IPS DF 6.9 (cell line): ENCODE data around the gene NRXN2.

Experiments used
- DNase-seq: peaks from one replicate; pipeline ENCODE4 v3.0.0-alpha.2; 2013; ENCODE audit warnings: low read depth, low spot score
- H3K27ac ChIP-seq: one replicate; pipeline ENCODE4 v1.5.1; 2013; ENCODE audit warnings: low read length, control low read depth
- H3K27me3 ChIP-seq: 2 replicates; pipeline ENCODE4 v1.6.1; 2013; ENCODE audit warnings: mild to moderate bottlenecking, low read length; ENCODE audit not compliant: control insufficient read depth, insufficient read depth
- H3K36me3 ChIP-seq: 2 replicates; pipeline ENCODE4 v1.6.1; 2013; ENCODE audit warnings: low read length; ENCODE audit not compliant: control insufficient read depth, insufficient read depth
- H3K4me1 ChIP-seq: 2 replicates; pipeline ENCODE4 v1.6.1; 2013; ENCODE audit warnings: low read length; ENCODE audit not compliant: control insufficient read depth, insufficient read depth
- H3K4me3 ChIP-seq: 2 replicates; pipeline ENCODE4 v1.5.1; 2013; ENCODE audit warnings: mild to moderate bottlenecking, low read length
- H3K9me3 ChIP-seq: 2 replicates; pipeline ENCODE4 v1.6.1; 2013; ENCODE audit warnings: low read length, inconsistent platforms; ENCODE audit not compliant: control insufficient read depth, insufficient read depth
- WGBS: extraction: QIAGEN DNeasy Blood & Tissue Kit; methylation state at CpG from one replicate; pipeline ENCODE4 v1.1.7; 2013; ENCODE audit warnings: mixed read lengths, missing lambda C conversion rate; ENCODE audit not compliant: insufficient read length, insufficient coverage; 5-methylcytosine and 5-hydroxymethylcytosine counted together

Gene NRXN2

DNA sequence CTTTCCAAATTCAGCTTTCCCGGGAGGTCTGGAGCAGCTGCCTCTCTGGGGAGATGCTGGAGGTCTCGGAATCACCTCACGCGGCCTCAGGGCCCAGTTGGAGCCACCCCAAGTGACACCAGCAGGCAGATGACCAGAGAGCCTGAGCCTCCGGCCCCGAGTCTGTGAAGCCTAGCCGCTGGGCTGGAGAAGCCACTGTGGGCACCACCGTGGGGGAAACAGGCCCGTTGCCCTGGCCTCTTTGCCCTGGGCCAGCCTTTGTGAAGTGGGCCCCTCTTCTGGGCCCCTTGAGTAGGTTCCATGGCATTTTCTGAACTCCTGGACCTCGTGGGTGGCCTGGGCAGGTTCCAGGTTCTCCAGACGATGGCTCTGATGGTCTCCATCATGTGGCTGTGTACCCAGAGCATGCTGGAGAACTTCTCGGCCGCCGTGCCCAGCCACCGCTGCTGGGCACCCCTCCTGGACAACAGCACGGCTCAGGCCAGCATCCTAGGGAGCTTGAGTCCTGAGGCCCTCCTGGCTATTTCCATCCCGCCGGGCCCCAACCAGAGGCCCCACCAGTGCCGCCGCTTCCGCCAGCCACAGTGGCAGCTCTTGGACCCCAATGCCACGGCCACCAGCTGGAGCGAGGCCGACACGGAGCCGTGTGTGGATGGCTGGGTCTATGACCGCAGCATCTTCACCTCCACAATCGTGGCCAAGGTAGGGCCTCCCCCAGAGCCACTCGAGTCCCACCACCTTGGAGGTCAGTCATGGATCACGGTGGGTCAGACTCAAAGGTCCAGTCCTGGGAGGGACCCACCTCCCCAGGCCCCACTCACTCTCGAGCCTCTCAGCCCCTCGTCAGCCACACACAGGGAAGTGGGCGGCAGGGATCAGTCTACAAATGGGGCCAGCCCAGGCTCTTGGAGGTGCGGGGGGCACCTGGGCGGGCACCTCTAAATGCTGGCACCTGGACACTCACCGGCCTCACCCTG, 131.5 kb downstream of the NRXN2 start:
- no CpG with 5 or more reads among the region's 36 CpGs for WGBS
- Histone ChIP-seq H3K27me3 (no peaks in the 10 kb centered on the region), H3K4me3 (no peak overlapping the region), H3K4me1 (no peaks in the 10 kb centered on the region), H3K9me3 (no peaks in the 10 kb centered on the region), H3K36me3 (no peaks in the 10 kb centered on the region; the same call in 1 of the 2 replicates), H3K27ac (no peak overlapping the region)
- no peak for DNase-seq

GRCh38 chr11:64590763-64591221, 132.2 kb downstream of the NRXN2 start, which contains the start of gene SLC22A12:
Gene SLC22A12, plus strand, starts transcription at chr11:64591220. Its CDS starts 337 bp downstream, at chr11:64591557.
- Histone ChIP-seq H3K27ac (no peak within 1 kb of the TSS), H3K36me3 (no peaks in the 10 kb centered on the region; the same call in 1 of the 2 replicates), H3K27me3 (no peaks in the 10 kb centered on the region), H3K9me3 (no peaks in the 10 kb centered on the region), H3K4me3 (no peak within 1 kb of the TSS), H3K4me1 (no peaks in the 10 kb centered on the region)
- DNase-seq: no peak
- WGBS: no CpG with 5 or more reads among the region's 14 CpGs

DNA sequence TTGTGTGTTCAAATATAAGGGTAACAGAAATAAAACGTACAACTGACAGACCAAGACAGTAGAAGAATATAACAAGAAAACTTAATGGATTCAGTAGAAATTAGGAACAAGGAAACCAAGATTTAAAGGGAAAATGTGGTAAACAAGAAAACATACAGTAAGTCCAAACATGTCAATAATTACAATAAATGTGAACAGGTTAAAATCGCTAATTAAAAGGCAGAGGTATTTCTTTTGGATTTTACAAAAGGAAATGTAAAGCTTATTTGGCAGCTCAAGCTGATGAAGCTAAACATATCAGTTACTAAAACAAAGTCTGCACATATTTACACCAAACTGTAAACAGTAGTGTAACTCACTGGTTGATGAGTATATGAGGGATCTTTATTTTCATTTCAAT, 134.3 kb downstream of the NRXN2 start:
- no peaks in the 10 kb centered on the region for H3K9me3 ChIP-seq
- H3K27ac ChIP-seq: no peak overlapping the region
- no CpG with 5 or more reads among the region's 2 CpGs for WGBS
- H3K36me3 ChIP-seq: no peaks in the 10 kb centered on the region; the same call in 1 of the 2 replicates
- H3K27me3 ChIP-seq: no peaks in the 10 kb centered on the region
- H3K4me3 ChIP-seq: no peak overlapping the region
- DNase-seq: no peak
- no peaks in the 10 kb centered on the region for H3K4me1 ChIP-seq

DNA sequence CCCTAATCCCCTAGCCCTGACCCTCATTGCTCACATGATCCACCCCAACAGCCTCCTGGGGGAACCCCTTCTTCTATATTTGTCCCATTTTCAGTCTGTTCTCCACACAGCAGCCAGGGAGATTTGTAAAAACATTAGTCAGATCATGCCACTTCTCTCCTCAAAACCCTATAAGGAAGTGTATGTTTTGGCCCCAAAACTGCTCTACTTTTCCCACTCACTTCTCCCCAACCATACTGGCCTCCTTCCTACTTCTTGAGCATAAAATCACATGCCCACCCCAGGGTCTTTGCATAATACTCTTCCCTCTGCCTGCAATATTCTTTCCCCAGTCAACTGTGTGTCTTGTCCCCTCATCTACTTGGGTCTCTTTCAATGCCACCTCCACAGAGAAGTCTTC, 136.6 kb downstream of the NRXN2 start:
- Histone ChIP-seq H3K4me3 (no peak overlapping the region), H3K4me1 (no peaks in the 10 kb centered on the region; the same call in 1 of the 2 replicates), H3K27ac (no peak overlapping the region), H3K9me3 (no peaks in the 10 kb centered on the region), H3K36me3 (no peaks in the 10 kb centered on the region), H3K27me3 (no peaks in the 10 kb centered on the region)
- DNase-seq: no peak

DNA sequence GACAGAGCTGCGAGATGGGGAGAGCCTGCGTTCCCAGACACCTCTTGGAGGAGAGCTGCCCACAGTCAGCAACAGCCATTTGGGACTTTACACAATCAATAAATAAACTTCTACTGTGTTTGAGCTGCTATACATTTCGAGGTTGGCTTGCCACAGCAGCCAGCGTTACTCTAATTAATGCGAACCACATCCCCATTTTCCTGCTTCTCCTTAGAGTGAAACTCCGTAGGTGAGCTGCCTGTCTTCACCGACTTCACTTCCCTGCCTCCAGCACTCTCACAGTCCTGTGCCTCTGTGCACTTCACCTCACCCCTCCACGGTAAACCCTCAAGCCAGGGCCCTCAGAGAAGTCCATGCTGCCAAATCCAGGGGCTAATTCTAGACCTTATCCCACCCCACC, 137.8 kb downstream of the NRXN2 start:
- no peaks in the 10 kb centered on the region for H3K36me3 ChIP-seq
- no peak for DNase-seq
- no peak overlapping the region for H3K4me3 ChIP-seq
- H3K4me1 ChIP-seq: no peaks in the 10 kb centered on the region; the same call in 1 of the 2 replicates
- H3K9me3 ChIP-seq: no peaks in the 10 kb centered on the region
- no CpG with 5 or more reads among the region's 8 CpGs for WGBS
- H3K27ac ChIP-seq: no peak overlapping the region
- no peaks in the 10 kb centered on the region for H3K27me3 ChIP-seq

DNA sequence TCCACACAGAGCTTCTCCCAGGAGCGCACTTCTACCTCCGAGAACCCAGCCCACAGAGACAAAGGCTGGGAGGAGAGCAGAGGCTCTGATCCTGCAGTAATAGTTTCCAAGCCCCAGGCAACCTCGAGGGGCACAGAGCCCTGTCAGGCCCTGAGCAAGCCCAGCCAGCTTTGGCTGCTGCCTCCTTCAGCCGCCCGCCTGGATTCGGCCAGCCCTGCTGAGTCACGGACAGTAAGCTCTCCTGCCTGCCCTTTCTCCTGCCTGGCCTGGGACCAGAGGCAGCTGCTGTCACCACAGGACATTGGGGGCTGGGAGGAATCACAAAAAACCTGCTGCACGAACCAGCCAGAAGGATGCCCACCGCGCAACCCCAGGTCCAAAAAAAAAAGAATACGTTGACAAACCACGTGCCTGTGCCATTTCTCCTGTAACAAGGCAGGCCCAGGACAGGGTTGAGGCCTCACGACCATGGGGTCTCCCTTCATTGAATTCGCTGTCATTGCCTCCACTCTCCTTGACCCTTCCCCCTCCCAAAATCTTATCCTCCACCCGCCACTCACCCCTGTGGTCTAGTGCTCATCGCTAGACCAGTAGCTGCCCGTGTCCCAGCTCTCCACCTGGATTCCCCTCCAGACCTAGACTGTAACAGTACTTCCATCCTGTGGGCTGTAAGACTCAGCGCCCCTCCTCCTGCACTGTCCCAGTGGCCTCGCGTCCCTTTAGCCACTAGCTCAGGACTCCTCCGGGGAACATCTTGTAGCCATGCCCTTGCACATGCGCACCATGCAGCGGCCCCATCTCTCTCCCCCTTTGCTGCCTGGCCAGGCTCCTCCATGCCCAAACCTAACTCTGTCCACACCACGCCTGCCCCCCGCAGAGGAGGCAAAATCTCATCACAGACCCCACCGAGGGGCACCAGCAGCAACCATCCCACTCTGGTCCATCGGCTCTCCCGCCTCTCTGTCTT, 139.4 kb downstream of the NRXN2 start:
- Histone ChIP-seq H3K36me3 (no peaks in the 10 kb centered on the region), H3K27me3 (no peaks in the 10 kb centered on the region), H3K27ac (no peak overlapping the region), H3K9me3 (no peaks in the 10 kb centered on the region), H3K4me3 (no peak overlapping the region), H3K4me1 (no peaks in the 10 kb centered on the region; the same call in 1 of the 2 replicates)
- DNase-seq: no peak
- no CpG with 5 or more reads among the region's 28 CpGs for WGBS

GRCh38 chr11:64582885-64583284, 140.1 kb downstream of the NRXN2 start:
- Histone ChIP-seq H3K4me1 (no peaks in the 10 kb centered on the region; the same call in 1 of the 2 replicates), H3K36me3 (no peaks in the 10 kb centered on the region), H3K9me3 (no peaks in the 10 kb centered on the region), H3K27me3 (no peaks in the 10 kb centered on the region), H3K4me3 (no peak overlapping the region), H3K27ac (no peak overlapping the region)
- DNase-seq: no peak
- WGBS: no CpG with 5 or more reads among the region's 15 CpGs

- Histone ChIP-seq H3K4me3 (no peak overlapping the region), H3K9me3 (no peaks in the 10 kb centered on the region), H3K36me3 (no peaks in the 10 kb centered on the region), H3K4me1 (no peaks in the 10 kb centered on the region; the same call in 1 of the 2 replicates), H3K27me3 (no peaks in the 10 kb centered on the region), H3K27ac (no peak overlapping the region)
- WGBS: no CpG with 5 or more reads among the region's 17 CpGs
- DNase-seq: no peak
These were observed 141.9 kb downstream of the NRXN2 start for GRCh38 chr11:64581057-64581523.

GRCh38 chr11:64580412-64580811, 142.6 kb downstream of the NRXN2 start:
- no peak for DNase-seq
- H3K36me3 ChIP-seq: no peaks in the 10 kb centered on the region
- H3K9me3 ChIP-seq: no peaks in the 10 kb centered on the region
- H3K4me3 ChIP-seq: no peak overlapping the region
- no peaks in the 10 kb centered on the region; the same call in 1 of the 2 replicates for H3K4me1 ChIP-seq
- no peaks in the 10 kb centered on the region for H3K27me3 ChIP-seq
- H3K27ac ChIP-seq: no peak overlapping the region
- no CpG with 5 or more reads among the region's 7 CpGs for WGBS

- Histone ChIP-seq H3K9me3 (no peaks in the 10 kb centered on the region), H3K27me3 (no peaks in the 10 kb centered on the region), H3K27ac (no peak overlapping the region), H3K36me3 (no peaks in the 10 kb centered on the region), H3K4me1 (no peaks in the 10 kb centered on the region; the same call in 1 of the 2 replicates), H3K4me3 (no peak overlapping the region)
- DNase-seq: no peak
- 98% methylated on average over 4 of the region's 6 CpGs for WGBS
These were observed 145.8 kb downstream of the NRXN2 start for GRCh38 chr11:64577202-64577601.
